SK-N-SH (cell line): ENCODE results near the gene DPPA2. TPM values are rescaled to one million over a fixed set of nuclear protein-coding genes. Genes with fewer than 3 reads are reported as not detected.

ENCODE experiments used
- CTCF ChIA-PET: fragments of 300-600, 350-600 bp; formaldehyde crosslinking; extraction: SDS; loops from one replicate; lab custom pipeline; 2021; lab: Yijun Ruan, JAX
- POLR2A ChIA-PET: fragments of 350-600 bp; sonication (Branson Sonifier 250); formaldehyde crosslinking; extraction: SDS; loops from one replicate; lab custom pipeline; 2020; ENCODE audit warnings: antibody characterized with exemption, inconsistent platforms; lab: Yijun Ruan, JAX
- DNase-seq: peaks from one replicate; pipeline ENCODE4 v3.0.0; 2012
- H2AFZ ChIP-seq: fragments of 200-600 bp; sonication (generic); 2 replicates; pipeline ENCODE4 v1.8.1; 2016; ENCODE audit warnings: antibody characterized with exemption, mild to moderate bottlenecking, low read depth
- H3F3A ChIP-seq: fragments of 200-600 bp; sonication (generic); replicated peaks from 2 replicates; pipeline ENCODE3; 2016; ENCODE audit warnings: antibody characterized with exemption, mild to moderate bottlenecking; ENCODE audit not compliant: insufficient read depth
- H3K27ac ChIP-seq, 2 experiments: fragments of 200-500 bp in 1 of 2; fragments of 200-600 bp in 1 of 2; sonication (Bioruptor generic) in 1 of 2; sonication (generic), shearing (Covaris generic) in 1 of 2; 2 replicates each; pipeline versions ENCODE4 v1.5.1 to v1.6.1; 2014 to 2016; ENCODE audit warnings: low read depth in 2 of 2, inconsistent platforms in 1 of 2, low read length in 1 of 2, mild to moderate bottlenecking in 1 of 2, mixed read lengths in 1 of 2
- H3K27me3 ChIP-seq: fragments of 200-600 bp; sonication (generic), shearing (Covaris generic); 2 replicates; pipeline ENCODE4 v1.6.1; 2016; ENCODE audit warnings: mixed run types; ENCODE audit not compliant: insufficient read depth
- H3K36me3 ChIP-seq, 2 experiments: fragments of 200-500 bp in 1 of 2; fragments of 200-600 bp in 1 of 2; sonication (Bioruptor generic) in 1 of 2; sonication (generic) in 1 of 2; replicated peaks in 1 of 2; 2 replicates each; pipeline versions ENCODE3 to v1.5.1; 2014 to 2016; ENCODE audit warnings: low read length in 1 of 2, mild to moderate bottlenecking in 1 of 2; ENCODE audit not compliant: insufficient read depth in 2 of 2, control insufficient read depth in 1 of 2
- H3K4me1 ChIP-seq, 2 experiments: fragments of 200-500 bp in 1 of 2; fragments of 200-600 bp in 1 of 2; sonication (Bioruptor generic) in 1 of 2; sonication (generic), shearing (Covaris generic) in 1 of 2; 2 replicates each; pipeline versions ENCODE4 v1.5.1 to v1.6.1; 2014 to 2016; ENCODE audit warnings: low read depth in 1 of 2, low read length in 1 of 2, mixed run types in 1 of 2; ENCODE audit not compliant: insufficient read depth in 2 of 2, control insufficient read depth in 1 of 2
- H3K4me2 ChIP-seq: fragments of 200-600 bp; sonication (generic), shearing (Covaris generic); 2 replicates; pipeline ENCODE4 v1.6.1; 2017; ENCODE audit warnings: mixed run types
- H3K4me3 ChIP-seq, 2 experiments: fragments of 200-500 bp in 1 of 2; fragments of 200-600 bp in 1 of 2; sonication (Bioruptor generic) in 1 of 2; sonication (generic), shearing (Covaris generic) in 1 of 2; 2 replicates each; pipeline versions ENCODE4 v1.5.1 to v1.8.1; 2014 to 2016; ENCODE audit warnings: low read depth in 2 of 2, inconsistent platforms in 1 of 2, low read length in 1 of 2, mild to moderate bottlenecking in 1 of 2, mixed read lengths in 1 of 2, moderate library complexity in 1 of 2
- H3K79me2 ChIP-seq: fragments of 200-600 bp; sonication (generic); 2 replicates; pipeline ENCODE4 v1.8.1; 2017; ENCODE audit warnings: mild to moderate bottlenecking; ENCODE audit not compliant: insufficient read depth
- H3K9ac ChIP-seq: fragments of 200-600 bp; sonication (generic); 2 replicates; pipeline ENCODE4 v1.6.1; 2017; ENCODE audit warnings: mixed run types
- H3K9me2 ChIP-seq: fragments of 200-600 bp; sonication (generic); 2 replicates; pipeline ENCODE4 v1.6.1; 2017; ENCODE audit warnings: mixed run types
- H3K9me3 ChIP-seq: fragments of 200-600 bp; sonication (generic); 2 replicates; pipeline ENCODE4 v1.6.1; 2017; ENCODE audit warnings: mixed run types, mild to moderate bottlenecking, moderate library complexity
- H4K20me1 ChIP-seq: fragments of 200-600 bp; sonication (generic); 2 replicates; pipeline ENCODE4 v1.6.1; 2017; ENCODE audit warnings: mild to moderate bottlenecking, mixed run types; ENCODE audit not compliant: insufficient read depth
- CHD2 ChIP-seq: fragments of 150-350 bp; IDR thresholded peaks from 2 replicates; pipeline ENCODE4 v1.6.1; 2018; ENCODE audit warnings: low read length; ENCODE audit not compliant: partially characterized antibody
- CTCF ChIP-seq: fragments of 200-600 bp; sonication (generic); IDR thresholded peaks from 2 replicates; pipeline ENCODE4 v1.6.1; 2017; ENCODE audit warnings: antibody characterized with exemption, mild to moderate bottlenecking, moderate library complexity
- ELF1 ChIP-seq: IDR thresholded peaks from 2 replicates; pipeline ENCODE4 v1.4.0; 2012
- EP300 ChIP-seq, 2 experiments: IDR thresholded peaks; 2 replicates each; pipeline versions ENCODE4 v1.4.0 to v1.6.1; 2012; ENCODE audit warnings: borderline replicate concordance in 1 of 2, low read depth in 1 of 2, low read length in 1 of 2
- EZH2phosphoT487 ChIP-seq: fragments of 200-600 bp; sonication (generic); IDR thresholded peaks from 2 replicates; pipeline ENCODE4 v1.6.1; 2017; ENCODE audit warnings: low read depth, mixed run types, mild to moderate bottlenecking, antibody characterized with exemption, moderate library complexity, borderline replicate concordance
- FOSL2 ChIP-seq: IDR thresholded peaks from 2 replicates; pipeline ENCODE4 v1.4.0; 2012; ENCODE audit warnings: low read depth, mild to moderate bottlenecking, moderate library complexity, borderline replicate concordance
- GABPA ChIP-seq: IDR thresholded peaks from 2 replicates; pipeline ENCODE4 v1.4.0; 2012; ENCODE audit warnings: low read depth, mild to moderate bottlenecking
- GATA2 ChIP-seq: sonication (generic); formaldehyde crosslinking; IDR thresholded peaks from 2 replicates; pipeline ENCODE4 v1.5.0; 2020; ENCODE audit warnings: mild to moderate bottlenecking, missing genetic modification reagents
- IRF3 ChIP-seq: fragments of 150-350 bp; IDR thresholded peaks from 2 replicates; pipeline ENCODE4 v1.6.1; 2016; ENCODE audit warnings: mild to moderate bottlenecking, low read depth, low read length
- JUND ChIP-seq: IDR thresholded peaks from 2 replicates; pipeline ENCODE4 v1.4.0; 2012
- MAX ChIP-seq: IDR thresholded peaks from 2 replicates; pipeline ENCODE4 v1.4.0; 2012; ENCODE audit warnings: low read depth
- MEF2A ChIP-seq: IDR thresholded peaks from 2 replicates; pipeline ENCODE4 v1.4.0; 2012; ENCODE audit warnings: low read depth, borderline replicate concordance
- NFIC ChIP-seq: IDR thresholded peaks from 2 replicates; pipeline ENCODE4 v1.4.0; 2012; ENCODE audit warnings: borderline replicate concordance
- NRF1 ChIP-seq: IDR thresholded peaks from 2 replicates; pipeline ENCODE4 v1.6.1; 2012; ENCODE audit warnings: low read depth, mild to moderate bottlenecking, low read length
- RFX5 ChIP-seq: IDR thresholded peaks from 2 replicates; pipeline ENCODE4 v1.6.1; 2012; ENCODE audit warnings: mild to moderate bottlenecking, improper control_type of control experiment, low read length
- RXRA ChIP-seq: IDR thresholded peaks from 2 replicates; pipeline ENCODE4 v1.4.0; 2012; ENCODE audit warnings: low read depth, mild to moderate bottlenecking, borderline replicate concordance
- SIN3A ChIP-seq: IDR thresholded peaks from 2 replicates; pipeline ENCODE4 v1.6.1; 2012; ENCODE audit warnings: low read depth, mild to moderate bottlenecking, low read length, moderate library complexity, borderline replicate concordance
- TAF1 ChIP-seq: IDR thresholded peaks from 2 replicates; pipeline ENCODE4 v1.6.1; 2012; ENCODE audit warnings: low read depth, mild to moderate bottlenecking, low read length, moderate library complexity, borderline replicate concordance
- TCF12 ChIP-seq: IDR thresholded peaks from 2 replicates; pipeline ENCODE4 v1.4.0; 2012
- TEAD4 ChIP-seq: IDR thresholded peaks from 2 replicates; pipeline ENCODE4 v1.4.0; 2012; ENCODE audit warnings: mild to moderate bottlenecking, borderline replicate concordance; ENCODE audit not compliant: insufficient read depth
- ZBTB33 ChIP-seq: IDR thresholded peaks from 2 replicates; pipeline ENCODE4 v1.4.0; 2012; ENCODE audit warnings: low read depth, borderline replicate concordance
- WGBS: methylation state at CpG from one replicate; pipeline ENCODE4 v1.1.6; 2017; ENCODE audit warnings: low lambda C conversion rate; 5-methylcytosine and 5-hydroxymethylcytosine counted together
- polyA plus RNA-seq, 3 experiments: library from polyadenylated mRNA; depleted of rRNA; stranded (reverse); fragments of >200 nt; gene quantifications; 2 replicates each; pipeline ENCODE4 v1.2.3, GENCODE V29; 2012

The DPPA2 gene
- polyA plus RNA-seq, 1 of the 3 experiments (the other 2 are of a cell fraction): not detected

- H3K4me1 ChIP-seq: no peaks in the 10 kb centered on the region
- no peaks in the 10 kb centered on the region for H3K79me2 ChIP-seq
- H3F3A ChIP-seq: no peaks in the 10 kb centered on the region
- no peak overlapping the region for H3K4me3 ChIP-seq
- no peak overlapping the region for H2AFZ ChIP-seq
- H3K27ac ChIP-seq: no peak overlapping the region
- ChIA-PET CTCF (no interaction called here), POLR2A (no interaction called here)
- H3K9me2 ChIP-seq: no peaks in the 10 kb centered on the region
- 40% methylated on average over 3 of the region's 3 CpGs for WGBS
- no peak for TF ChIP-seq ZBTB33
- TF ChIP-seq TCF12: no peak
- no peak for TF ChIP-seq ELF1
- no peak for TF ChIP-seq MAX
- no peak for TF ChIP-seq IRF3
- no peak for TF ChIP-seq MEF2A
- no peak for TF ChIP-seq NRF1
- no peak for TF ChIP-seq EP300 (IDR thresholded peaks at IDR 0.05; ENCODE audit: borderline replicate concordance in 1 of 2, low read depth in 1 of 2, low read length in 1 of 2)
- no peak for TF ChIP-seq EZH2phosphoT487
- no peak for TF ChIP-seq GABPA
- TF ChIP-seq CTCF: no peak
- TF ChIP-seq GATA2 (CRISPR knock-in tag): no peak
- no peak for TF ChIP-seq TAF1
- no peak for TF ChIP-seq JUND
- H3K27me3 ChIP-seq: no peaks in the 10 kb centered on the region
- H3K9ac ChIP-seq: no peak overlapping the region
- H3K36me3 ChIP-seq: no peaks in the 10 kb centered on the region
- H4K20me1 ChIP-seq: no peaks in the 10 kb centered on the region
- no peak for DNase-seq
- no peak overlapping the region for H3K4me2 ChIP-seq
- no peaks in the 10 kb centered on the region for H3K9me3 ChIP-seq
Observed at GRCh38 chr3:109328202-109328601, 11.9 kb upstream of the DPPA2 start.

- no peak overlapping the region for H2AFZ ChIP-seq
- WGBS: 42% methylated on average over 3 of the region's 3 CpGs
- H3K9me3 ChIP-seq: no peaks in the 10 kb centered on the region
- TF ChIP-seq SIN3A (no peak), GABPA (no peak), RFX5 (no peak), TEAD4 (no peak), CTCF (no peak), RXRA (no peak), FOSL2 (no peak), TAF1 (no peak), EZH2phosphoT487 (no peak), CHD2 (no peak), NFIC (no peak)
Observed at GRCh38 chr3:109325657-109326056, 9.3 kb upstream of the DPPA2 start.

More at GRCh38 chr3:109325657-109326056, 9.3 kb upstream of the DPPA2 start:
- no peak for DNase-seq
- Histone ChIP-seq H3K27me3 (no peaks in the 10 kb centered on the region), H3K4me1 (no peaks in the 10 kb centered on the region), H3K4me3 (no peak overlapping the region), H3K4me2 (no peak overlapping the region), H3K9me2 (no peaks in the 10 kb centered on the region), H3K36me3 (no peaks in the 10 kb centered on the region), H3K79me2 (no peaks in the 10 kb centered on the region), H3K9ac (no peak overlapping the region), H3F3A (no peaks in the 10 kb centered on the region), H4K20me1 (no peaks in the 10 kb centered on the region), H3K27ac (no peak overlapping the region)
- CTCF ChIA-PET: no interaction called here
- POLR2A ChIA-PET: no interaction called here
